GM18909 (cell line): Measurements from ENCODE around the gene ABHD18.
"Not testable (repeated sequence)": the region's sequence is repeated elsewhere in the genome, so short reads cannot be mapped to it uniquely, and the experiment has no call there.

Experiments used
- ATAC-seq: cut with Tn5 transposase; IDR thresholded peaks from one replicate; pipeline ENCODE4 v1.9.1; 2021; ENCODE audit warnings: mild to moderate bottlenecking; ENCODE audit not compliant: unreplicated experiment, poor library complexity

The ABHD18 gene

DNA sequence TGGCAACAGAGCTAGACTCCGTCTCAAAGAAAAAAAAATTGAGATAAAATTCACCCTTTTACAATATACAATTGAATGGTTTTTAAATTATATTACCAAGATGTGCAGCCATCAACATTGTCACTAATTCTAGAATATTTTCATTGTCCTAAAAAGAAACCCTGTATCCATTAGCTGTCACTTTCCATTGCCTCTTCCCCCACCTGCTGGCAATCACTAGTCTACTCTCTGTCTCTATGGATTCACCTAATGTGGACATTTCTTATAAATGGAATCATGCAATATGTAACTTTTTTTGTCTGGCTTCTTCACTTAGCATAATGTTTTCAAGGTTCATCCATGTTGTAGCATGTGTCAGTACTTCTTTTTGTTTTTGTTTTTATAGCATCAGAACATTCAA, 20.8 kb downstream of the ABHD18 start:
- no peak for ATAC-seq

DNA sequence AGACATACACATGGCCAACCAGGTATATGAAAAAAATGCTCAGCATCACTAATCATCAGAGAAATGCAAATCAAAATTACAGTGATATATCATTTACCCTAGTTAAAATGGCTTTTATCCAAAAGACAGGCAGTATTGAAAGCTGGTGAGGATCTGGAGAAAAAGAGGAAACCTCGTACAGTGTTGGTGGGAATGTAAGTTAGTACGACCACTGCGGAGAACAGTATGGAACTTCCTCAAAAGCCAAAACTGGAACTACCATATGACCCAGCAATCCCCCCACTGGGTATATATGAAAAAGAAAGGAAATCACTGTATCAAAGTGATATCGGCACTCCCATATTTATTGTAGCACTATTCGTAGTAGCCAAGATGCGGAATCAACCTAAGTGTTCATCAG, 23.4 kb downstream of the ABHD18 start:
- no peak for ATAC-seq

DNA sequence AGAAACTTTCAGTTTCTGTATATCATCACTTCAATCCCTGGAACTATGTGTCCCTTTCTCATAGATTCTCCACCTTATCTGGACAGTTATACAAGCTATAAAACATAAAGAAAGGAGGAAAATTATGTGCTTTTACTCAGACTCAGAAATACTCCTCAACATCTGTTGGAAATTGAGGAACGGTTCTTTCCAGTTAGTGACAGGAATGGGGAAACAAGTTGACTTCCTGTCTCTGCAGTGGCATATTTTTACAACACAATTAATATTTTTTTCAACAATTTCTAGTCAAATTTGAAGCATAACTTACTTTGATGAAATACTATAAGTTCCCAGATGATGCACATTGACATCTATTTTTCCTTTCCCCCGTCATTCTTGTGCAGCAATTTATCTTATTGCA, 27.9 kb downstream of the ABHD18 start:
- no peak for ATAC-seq

DNA sequence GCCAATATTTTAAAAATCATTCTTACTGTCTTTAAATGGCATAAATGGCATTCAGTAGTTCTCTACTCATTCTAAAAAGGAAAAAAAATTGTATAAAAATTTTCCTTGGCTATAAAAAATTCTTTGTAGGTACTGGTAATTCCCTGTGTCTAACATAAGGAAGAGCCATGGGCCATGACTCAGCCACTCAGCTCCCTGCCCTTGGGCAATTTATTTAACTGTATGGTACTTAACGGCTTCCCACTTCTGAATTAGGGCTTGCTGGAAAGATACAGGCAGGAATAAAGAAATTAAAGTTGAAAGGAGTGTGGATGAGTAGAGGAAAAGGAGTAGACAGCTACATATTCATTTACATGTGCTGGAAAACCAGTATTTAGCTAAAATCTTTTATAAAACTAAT, 30.6 kb downstream of the ABHD18 start:
- ATAC-seq, result no peak

DNA sequence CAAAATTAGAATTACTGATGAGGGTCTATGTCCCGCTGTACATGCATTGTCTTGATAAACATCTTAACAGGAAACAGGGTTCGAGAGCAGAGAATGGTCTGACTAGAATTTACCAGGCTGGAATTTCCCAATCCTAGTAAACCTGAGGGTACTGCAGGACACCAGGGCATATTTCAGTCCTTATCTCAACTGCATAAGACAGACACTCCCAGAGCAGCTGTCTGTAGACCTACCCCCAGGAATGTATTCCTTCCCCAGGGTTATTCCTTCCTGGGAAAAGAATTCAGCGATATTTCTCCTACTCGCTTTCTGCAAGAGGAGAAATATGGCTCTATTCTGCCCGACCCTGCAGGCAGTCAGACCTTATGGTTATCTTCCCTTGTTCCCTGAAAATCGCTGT, 31.3 kb downstream of the ABHD18 start:
- ATAC-seq, result not testable (repeated sequence)

DNA sequence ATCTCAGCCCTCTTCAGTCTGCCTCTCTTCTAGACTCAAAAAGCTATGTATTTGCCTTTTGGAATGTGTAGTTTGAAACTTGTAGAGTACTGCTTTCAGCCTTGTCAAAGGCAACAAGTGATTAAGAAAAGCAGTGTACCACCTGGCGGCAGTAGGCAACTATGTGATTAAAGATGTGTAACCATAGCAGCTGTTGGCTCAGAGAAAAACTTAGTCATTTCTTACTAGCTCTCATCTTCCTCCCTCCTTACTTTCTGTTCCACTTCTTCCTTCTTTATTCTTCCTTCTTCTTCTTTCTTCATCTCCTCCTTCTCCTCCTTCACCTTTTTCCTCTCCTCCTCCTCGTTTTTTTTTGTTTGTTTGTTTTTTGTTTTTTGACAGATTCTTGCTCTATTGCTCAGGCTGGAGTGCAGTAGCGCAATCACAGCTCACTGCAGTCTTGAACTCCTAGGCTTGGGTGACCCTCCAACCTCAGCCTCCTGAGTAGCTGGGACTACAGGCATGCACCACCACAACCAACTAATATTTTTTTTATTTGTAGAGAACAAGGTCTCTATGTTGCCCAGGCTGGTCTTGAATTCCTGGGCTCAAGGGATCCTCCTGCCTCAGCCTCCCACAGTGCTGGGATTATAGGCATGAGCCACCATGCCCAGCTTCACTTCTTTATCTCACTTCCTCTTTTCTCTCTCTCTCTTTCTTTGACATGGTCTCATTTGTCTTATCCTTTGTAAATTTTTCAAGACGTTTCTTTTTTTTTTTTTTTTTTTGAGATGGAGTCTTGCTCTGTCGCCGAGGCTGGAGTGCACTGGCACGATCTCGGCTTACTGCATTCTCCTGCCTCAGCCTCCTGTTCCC, 32.6 kb downstream of the ABHD18 start:
- peak; percentile 99 for ATAC-seq

DNA sequence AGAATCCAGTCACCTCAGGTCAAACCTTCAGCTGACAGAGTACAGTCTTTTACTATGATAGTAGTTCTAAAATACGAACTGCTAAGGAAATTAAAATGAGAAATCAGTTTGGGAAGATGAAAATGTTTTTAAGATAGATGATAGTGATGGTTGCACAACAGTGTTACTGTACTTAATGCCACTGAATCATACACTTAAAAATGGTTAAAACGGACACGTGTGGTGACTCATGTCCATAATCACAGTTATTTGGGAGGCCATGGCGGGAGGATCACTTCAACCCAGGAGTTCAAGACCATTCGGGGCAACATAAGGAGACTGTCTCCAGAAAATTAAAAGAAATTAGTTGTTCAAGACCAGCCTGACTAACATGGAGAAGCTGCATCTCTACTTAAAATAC, 41.4 kb downstream of the ABHD18 start:
- no peak for ATAC-seq

DNA sequence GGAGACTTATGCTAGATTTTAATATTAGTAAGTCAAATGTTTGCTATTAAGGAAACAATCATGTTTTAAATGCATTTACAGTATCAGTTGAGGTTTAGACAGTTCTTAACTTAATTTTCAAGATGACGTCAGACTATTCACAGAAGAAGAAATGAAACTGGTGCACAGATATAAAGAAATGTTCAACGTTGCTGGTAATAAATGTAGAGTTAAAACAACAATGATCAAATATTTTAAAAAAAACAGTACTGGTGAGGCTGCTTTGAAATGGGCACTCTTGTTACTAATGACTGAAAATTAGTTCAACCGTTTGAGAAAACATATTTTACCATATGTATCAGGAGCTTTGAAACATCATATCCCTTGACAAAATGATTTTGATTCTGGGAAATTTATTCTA, 44.2 kb downstream of the ABHD18 start:
- ATAC-seq, result peak; percentile 52

DNA sequence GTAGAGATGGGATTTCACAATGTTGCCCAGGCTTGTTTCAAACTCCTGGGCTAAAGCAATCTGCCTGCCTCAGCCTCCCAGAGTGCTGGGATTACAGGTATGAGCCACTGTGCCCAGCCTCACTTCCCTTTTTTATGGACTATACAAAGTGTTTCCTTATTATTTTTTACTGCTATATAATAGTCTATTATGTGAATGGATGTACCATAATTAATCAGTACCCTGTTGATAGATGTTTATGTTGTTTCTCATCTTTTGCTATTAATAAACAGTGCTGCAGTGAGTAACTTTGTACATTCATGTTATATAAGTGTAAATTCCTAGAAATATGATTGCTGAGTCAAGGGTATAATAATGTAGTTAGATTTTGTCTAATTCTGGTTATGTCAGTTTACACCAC, 60.1 kb downstream of the ABHD18 start:
- ATAC-seq, result no peak

DNA sequence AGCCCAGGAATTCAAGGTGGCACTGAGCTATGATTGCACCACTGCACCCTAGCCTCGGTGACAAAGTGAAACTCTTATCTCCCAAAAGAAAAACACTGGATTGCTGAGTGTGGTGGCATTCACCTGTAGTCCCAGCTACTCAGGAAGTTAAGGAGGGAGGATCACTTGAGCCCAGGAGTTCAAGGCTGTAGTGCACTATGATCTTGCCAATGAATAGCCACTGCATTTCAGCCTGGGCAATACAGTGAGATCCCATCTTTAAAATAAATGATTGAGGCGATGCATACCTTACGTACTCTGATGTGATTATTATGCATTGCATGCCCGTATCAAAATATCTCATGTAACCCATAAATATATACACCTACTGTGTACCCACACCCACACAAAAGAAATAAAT, 64.7 kb downstream of the ABHD18 start:
- ATAC-seq, result no peak

DNA sequence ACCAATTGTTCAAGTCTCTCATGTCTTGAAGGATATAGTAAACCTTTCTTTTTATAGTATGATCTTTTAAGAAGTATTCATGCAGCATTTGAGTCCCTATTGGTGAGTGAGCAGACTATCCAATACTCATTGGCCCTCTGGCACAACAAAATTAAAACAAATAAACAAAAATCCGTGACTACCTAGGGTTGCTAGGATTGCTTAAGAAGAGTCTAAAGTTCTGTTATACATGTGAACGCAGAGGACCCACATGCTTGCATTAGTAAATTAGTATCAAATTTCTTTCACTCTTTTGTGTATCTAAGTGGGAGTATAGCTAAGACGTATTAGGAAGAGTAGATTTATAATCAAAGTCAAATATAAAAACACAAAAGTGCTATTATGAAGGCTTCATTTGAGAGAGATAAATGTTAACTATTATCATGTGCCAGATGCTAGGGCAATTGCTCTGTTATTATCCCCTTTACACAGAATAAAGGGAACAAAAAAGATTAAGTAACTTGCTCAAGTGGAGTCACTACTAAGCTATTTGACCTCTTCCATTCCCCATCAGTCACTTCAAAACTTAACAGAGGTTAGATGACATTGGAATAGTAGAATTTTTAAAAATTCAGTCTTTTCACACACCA, 66.7 kb downstream of the ABHD18 start:
- no peak for ATAC-seq

DNA sequence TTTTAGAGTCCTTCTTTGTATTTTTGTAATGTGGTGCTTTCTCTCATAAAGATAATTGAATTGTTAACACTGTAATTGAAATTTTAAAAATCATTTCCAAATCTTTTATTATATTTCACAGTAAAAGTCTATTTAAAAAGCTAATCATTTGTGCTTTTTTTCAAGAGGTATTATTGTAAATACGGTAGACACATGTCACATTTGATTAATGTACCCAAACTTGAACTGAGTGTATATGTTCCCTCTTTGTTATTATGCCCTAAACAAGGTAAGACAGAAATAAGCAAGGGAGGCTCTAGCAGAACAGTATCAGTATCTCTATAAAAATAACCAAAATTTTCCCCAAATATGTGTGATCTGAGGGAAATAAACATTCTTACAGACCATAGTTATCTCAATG, 74.4 kb downstream of the ABHD18 start:
- no peak for ATAC-seq

DNA sequence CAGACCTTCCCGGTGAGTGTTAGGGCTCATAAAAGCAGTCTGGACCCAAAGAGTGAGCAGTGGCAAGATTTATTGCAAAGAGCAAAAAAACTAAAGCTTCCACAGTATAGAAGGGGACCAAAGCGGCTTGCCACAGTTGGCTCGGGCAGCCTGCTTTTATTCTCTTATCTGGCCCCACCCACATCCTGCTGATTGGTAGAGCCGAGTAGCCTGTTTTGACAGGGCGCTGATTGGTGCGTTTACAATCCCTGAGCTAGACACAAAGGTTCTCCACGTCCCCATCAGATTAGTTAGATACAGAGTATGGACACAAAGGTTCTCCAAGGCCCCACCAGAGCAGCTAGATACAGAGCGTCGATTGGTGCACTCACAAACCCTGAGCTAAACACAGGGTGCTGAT, 81.8 kb downstream of the ABHD18 start:
- ATAC-seq, result not testable (repeated sequence)

DNA sequence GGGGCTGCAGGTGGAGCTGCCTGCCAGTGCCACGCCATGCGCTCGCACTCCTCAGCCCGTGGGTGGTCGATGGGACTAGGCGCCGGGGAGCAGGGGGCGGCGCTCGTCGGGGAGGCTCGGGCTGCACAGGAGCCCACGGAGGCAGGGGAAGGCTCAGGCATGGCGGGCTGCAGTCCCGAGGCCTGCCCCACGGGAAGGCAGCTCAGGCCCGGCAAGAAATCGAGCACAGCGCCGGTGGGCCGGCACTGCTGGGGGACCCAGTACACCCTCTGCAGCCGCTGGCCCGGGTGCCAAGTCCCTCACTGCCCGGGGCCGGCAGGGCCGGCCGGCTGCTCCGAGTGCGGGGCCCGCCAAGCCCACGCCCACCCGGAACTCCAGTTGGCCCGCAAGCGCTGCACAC, 82.3 kb downstream of the ABHD18 start:
- ATAC-seq, result not testable (repeated sequence)

DNA sequence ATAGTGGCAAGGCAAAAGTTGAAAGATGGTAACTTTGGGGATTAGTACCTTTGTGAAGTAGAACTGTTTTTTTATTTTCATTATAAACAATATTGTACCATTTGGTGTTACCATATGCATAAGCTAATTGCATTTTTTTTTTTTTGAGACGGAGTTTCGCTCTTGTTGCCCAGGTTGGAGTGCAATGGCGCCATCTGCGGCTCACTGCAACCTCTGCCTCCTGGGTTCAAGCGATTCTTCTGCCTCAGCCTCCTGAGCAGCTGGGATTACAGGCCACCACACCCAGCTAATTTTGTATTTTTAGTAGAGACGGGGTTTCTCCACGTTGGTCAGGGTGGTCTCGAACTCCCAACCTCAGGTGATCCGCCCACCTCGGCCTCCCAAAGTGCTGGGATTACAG, 86.0 kb downstream of the ABHD18 start:
- ATAC-seq, result not testable (repeated sequence)

DNA sequence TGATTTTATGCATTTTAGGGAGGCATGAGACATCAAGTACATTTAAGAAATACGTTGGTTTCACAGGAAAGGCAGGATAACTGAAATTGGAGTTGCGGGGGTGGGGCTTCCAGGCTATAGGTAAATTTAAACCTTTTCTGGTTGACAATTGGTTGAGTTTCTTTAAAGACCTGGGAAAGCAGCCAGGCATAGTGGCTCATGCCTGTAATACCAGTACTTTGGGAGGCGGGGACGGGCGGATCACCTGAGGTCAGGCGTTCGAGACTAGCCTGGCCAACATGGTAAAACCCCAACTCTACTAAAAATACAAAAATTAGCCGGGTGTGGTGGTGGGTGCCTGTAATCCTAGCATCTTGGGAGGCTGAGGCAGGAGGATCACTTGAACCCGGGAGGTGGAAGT, 89.7 kb downstream of the ABHD18 start:
- ATAC-seq, result not testable (repeated sequence)

DNA sequence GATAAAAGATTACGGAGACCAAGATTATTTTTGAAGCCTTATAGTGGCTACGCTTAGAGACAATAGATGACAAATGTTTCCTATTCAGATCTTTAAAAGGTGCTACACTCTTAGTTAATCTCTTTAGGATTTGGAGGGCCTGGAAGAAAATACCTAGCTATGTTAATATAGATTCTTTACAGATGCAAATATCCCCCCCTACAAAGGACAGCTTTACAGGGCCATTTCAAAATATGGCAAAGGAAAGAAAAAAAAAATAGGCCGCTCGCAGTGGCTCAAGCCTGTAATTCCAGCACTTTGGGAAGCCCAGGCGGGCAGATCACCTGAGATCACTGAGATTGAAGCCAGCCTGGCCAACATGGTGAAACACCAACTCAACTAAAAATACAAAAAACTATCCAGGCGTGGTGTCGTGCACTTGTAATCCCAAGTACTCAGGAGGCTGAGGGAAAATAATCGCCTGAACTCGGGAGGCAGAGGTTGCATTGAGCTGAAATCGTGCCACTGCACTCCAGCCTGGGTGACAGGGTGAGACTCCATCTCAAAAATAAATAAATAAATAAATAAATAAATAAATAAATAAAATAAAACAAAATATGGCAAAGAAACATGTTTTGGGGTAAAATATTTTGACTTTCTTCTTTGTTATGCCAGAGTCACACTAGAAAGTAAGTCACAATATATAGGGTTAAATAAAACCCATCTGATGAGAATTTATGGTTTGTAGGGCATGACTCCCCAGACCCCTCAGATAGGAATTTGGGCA, 90.4 kb downstream of the ABHD18 start:
- not testable (repeated sequence) for ATAC-seq

DNA sequence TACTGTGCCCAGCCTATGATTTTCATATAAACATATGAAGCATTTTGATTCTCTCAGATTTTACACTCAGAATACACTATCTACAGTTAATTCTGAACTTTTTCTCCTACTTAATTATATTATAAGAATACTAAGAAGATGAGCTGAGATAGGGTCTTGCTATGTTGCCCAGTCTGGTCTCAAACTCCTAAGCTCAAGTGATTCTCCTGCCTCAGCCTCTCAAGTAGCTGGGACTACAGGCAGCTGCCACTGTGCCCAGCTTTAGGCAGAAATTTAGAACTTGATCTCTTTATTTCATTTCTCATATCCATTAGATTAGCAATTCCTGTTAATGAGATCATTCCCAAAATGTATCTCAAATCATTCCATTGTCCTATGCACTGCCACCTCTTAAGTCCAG, 91.2 kb downstream of the ABHD18 start:
- no peak for ATAC-seq

DNA sequence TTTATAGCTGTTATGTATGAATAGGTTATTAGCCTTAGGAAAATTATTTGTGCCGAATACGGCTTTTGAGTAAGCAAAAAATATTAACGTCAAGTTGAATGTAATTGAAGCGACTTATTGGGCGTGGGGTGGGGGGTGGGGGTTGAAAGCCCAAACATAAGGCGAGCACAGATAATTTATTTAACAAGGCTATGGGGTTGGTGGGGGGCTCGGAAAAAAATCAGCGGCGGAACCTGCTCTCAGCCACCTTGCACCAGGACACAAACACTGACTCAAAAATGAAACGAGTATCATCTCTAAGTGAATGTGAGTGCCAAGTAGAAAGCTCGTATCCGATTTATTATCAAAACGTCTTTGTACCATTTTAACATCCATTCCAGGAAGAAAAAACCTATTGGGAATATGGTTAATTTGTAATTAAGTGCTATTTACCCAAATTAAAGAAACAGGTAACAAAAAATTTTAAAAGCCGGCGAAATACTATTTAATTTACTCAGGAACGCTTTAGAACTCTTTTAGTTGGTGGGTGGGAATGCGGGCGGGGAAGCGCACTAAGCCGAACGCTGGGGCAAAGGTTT, 95.0 kb downstream of the ABHD18 start:
- no peak for ATAC-seq

DNA sequence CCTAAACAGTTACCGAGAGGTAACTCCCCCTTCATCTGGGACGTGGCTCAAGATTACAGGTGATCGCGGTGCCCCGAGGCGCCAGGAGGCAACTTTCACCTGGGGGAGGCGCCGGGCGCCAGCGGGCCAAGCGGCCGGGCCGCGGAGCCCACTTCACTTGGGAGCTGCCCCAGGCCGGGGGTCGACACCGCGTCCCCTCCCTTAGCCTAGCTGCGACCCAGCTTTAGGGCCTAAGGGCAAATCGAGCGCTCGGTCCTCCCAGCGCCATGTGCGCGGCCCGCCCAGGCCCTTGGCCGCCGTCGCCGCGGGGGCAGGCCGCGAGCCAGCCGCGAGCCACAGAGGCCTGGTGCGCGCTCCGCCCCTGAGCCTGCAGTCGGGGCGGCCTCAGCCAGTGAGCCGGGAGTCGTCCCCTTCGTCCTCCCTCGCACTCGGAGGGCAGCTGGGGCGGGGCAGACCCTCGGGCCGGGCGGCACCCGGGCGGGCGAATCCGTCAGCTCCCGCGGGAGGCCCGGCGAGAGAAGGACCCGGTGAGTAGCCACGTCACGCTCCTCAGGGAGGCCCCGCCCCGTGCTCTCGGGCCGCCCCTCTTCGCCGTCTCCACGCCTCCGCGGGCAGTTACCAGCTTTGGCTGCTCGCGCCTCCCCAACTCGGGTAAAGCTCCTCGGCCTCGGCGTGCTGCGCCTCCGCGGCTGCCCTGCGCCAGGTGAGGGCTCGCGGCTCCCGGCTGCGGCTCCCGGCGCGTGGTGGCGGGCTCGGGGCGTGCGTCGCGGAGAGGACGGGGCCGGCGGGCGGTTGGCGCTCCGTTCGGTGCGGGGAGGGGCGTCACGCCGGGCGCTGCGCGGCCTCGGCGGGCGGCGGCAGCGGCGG, 95.7 kb downstream of the ABHD18 start, which contains the start of gene LARP1B:
Gene LARP1B, plus strand, starts transcription at position 614 of the 867 bp plus-strand sequence. CDS start 13,640 bp downstream, outside the sequence.
- ATAC-seq, result peak; percentile 91
